ENCODE measurements around the gene RHEB. TPM values are rescaled to one million over a fixed set of nuclear protein-coding genes. Genes with fewer than 3 reads are reported as not detected.

Gene RHEB
- total RNA-seq, 1 experiment from 2014 or later, result 135 TPM

DNA sequence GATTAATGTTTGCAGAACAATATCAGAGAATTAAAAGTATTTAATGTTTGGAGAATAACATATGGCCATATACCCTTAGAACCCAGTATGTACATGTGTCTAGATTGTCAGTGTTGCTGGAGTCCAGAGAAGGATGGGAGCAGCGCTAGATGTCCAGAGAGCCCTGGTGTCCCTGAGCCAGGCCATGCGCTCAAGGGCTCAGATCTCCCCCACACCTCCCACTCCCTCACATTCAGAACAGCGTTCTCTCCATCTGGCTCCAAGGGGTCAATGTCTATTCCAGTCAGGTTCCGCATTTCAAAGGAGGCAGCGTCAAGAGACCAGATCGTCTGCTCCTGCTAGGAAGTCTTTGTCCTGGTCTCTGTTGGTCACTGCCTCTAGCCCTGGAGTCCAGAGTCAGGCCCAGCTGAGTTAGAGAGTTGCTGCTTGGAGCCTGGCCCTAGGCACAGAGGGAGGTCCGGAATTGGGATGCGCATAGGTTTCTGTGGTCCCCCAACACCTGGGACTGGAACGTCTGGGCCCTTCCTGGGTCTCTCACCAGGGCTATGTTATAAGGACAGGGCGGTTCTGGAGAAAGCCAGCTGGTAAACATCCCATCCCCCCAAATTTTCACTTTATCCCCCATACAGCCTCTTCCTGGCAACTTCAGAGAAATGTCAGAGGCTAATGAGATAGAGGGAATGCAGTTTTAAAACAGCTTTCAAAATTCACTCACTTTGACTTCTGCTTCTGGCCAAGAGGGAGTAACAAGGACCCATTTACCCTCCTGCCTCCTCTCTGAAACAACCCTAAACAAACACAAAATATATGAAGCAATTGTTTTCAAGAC, 103.4 kb downstream of the RHEB start:
- Mint-ChIP-seq H3K9me3 (ENCODE audit: unreplicated experiment) (peaks cover 7% of the 10 kb centered on the region), H3K27me3 (ENCODE audit: insufficient read depth, unreplicated experiment) (peaks cover 15% of the 10 kb centered on the region), H3K27ac (ENCODE audit: low read depth, unreplicated experiment) (no peak overlapping the region), H3K4me3 (ENCODE audit: unreplicated experiment) (no peak overlapping the region), H3K36me3 (ENCODE audit: insufficient read depth, unreplicated experiment) (no peaks in the 10 kb centered on the region), H3K4me1 (ENCODE audit: insufficient read depth, unreplicated experiment) (peaks cover 6% of the 10 kb centered on the region)
- TF ChIP-seq, protein P1, sequence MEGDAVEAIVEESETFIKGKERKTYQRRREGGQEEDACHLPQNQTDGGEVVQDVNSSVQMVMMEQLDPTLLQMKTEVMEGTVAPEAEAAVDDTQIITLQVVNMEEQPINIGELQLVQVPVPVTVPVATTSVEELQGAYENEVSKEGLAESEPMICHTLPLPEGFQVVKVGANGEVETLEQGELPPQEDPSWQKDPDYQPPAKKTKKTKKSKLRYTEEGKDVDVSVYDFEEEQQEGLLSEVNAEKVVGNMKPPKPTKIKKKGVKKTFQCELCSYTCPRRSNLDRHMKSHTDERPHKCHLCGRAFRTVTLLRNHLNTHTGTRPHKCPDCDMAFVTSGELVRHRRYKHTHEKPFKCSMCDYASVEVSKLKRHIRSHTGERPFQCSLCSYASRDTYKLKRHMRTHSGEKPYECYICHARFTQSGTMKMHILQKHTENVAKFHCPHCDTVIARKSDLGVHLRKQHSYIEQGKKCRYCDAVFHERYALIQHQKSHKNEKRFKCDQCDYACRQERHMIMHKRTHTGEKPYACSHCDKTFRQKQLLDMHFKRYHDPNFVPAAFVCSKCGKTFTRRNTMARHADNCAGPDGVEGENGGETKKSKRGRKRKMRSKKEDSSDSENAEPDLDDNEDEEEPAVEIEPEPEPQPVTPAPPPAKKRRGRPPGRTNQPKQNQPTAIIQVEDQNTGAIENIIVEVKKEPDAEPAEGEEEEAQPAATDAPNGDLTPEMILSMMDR (IDR thresholded peaks at IDR 0.05; ENCODE audit: unreplicated experiment), result no peak
- intact Hi-C loops (cut with micrococcal nuclease), result no loop called here
- no TSS peak for BruUV-seq (replicated peaks)
- DNase-seq (ENCODE audit: unreplicated experiment), result no peak
- ChIA-PET POLR2A (interaction anchor here (1.1 to 1.7 kb wide), 2 partner anchors 7 to 10 kb away, joined by 3 to 4 read pairs; no protein-coding TSS in a partner anchor), CTCF (interaction anchor here (0.7 to 2.4 kb wide), 3 partner anchors 48 to 101 kb away, joined by 3 to 8 read pairs (median 3); no protein-coding TSS in a partner anchor)

Small RNAs within 50 kb of the gene (microRNA-seq; reads per million reads assigned to microRNA genes)
- not detected for gene MIR3907

Other genes starting within 250 kb of the RHEB start
- gene NUB1, start 178.1 kb downstream of the RHEB start, total RNA-seq (2022), result 53.3 and 59.6 TPM in 2 replicates
- gene WDR86, start 109.9 kb downstream of the RHEB start, total RNA-seq (2022), result not detected in 2 replicates
- not detected in 2 replicates for gene CRYGN, start 79.8 kb downstream of the RHEB start, total RNA-seq (2022)